A549 (cell line): ENCODE data around the gene FXN. TPM values are rescaled to one million over a fixed set of nuclear protein-coding genes. Genes with fewer than 3 reads are reported as not detected.

Source experiments
- ATAC-seq, 2 experiments: fragments of 200-7000 bp in 1 of 2; fragments of >200 bp in 1 of 2; cut with Nextera tagmentation in 1 of 2; cut with Tn5 transposase in 1 of 2; 3 replicates each; pipeline versions ENCODE4 v1.8.0 to v1.9.1; 2018 to 2020; ENCODE audit warnings: mild to moderate bottlenecking in 1 of 2, moderate library complexity in 1 of 2
- CTCF ChIA-PET: fragments of 300-600 bp; sonication (Branson Sonifier 250); formaldehyde crosslinking; extraction: SDS; loops from one replicate; lab custom pipeline; 2021; ENCODE audit warnings: antibody characterized with exemption, inconsistent platforms; lab: Yijun Ruan, JAX
- POLR2A ChIA-PET: fragments of 350-600 bp; formaldehyde crosslinking; extraction: SDS; loops from one replicate; lab custom pipeline; 2021; ENCODE audit warnings: antibody characterized with exemption, inconsistent platforms; lab: Yijun Ruan, JAX
- DNase-seq, 2 experiments: peaks; one replicate each; pipeline versions ENCODE4 v3.0.0 to v3.0.0-alpha.2; 2011 to 2016; ENCODE audit warnings: low read depth in 1 of 2, low spot score in 1 of 2
- FAIRE-seq: peaks from 2 replicates; lab custom pipeline; 2011; peaks lifted over from hg19 to GRCh38; lab: Jason Lieb, UNC
- H3K27ac ChIP-seq, 2 experiments: fragments of >200 bp; sonication (Bioruptor Twin); formaldehyde crosslinking; 3 replicates each; pipeline ENCODE4 v1.5.1; 2016 to 2017
- H3K4me1 ChIP-seq: fragments of >200 bp; sonication (Bioruptor Twin); formaldehyde crosslinking; 3 replicates; pipeline ENCODE4 v1.6.1; 2016
- H3K4me2 ChIP-seq: fragments of >200 bp; sonication (Bioruptor Twin); formaldehyde crosslinking; 3 replicates; pipeline ENCODE4 v1.6.1; 2016
- H3K4me3 ChIP-seq: fragments of >200 bp; sonication (Bioruptor Twin); formaldehyde crosslinking; 3 replicates; pipeline ENCODE4 v1.5.1; 2016
- H3K9me3 ChIP-seq: fragments of >200 bp; sonication (Bioruptor Twin); formaldehyde crosslinking; 3 replicates; pipeline ENCODE4 v1.6.1; 2016
- BHLHE40 ChIP-seq: IDR thresholded peaks from 2 replicates; pipeline ENCODE4 v1.6.1; 2012; ENCODE audit warnings: low read depth, low read length, inconsistent platforms
- CBX2 ChIP-seq: fragments of 200-600 bp; sonication (generic); IDR thresholded peaks from 2 replicates; pipeline ENCODE4 v1.6.1; 2016; ENCODE audit warnings: low read depth, mild to moderate bottlenecking, borderline replicate concordance
- CEBPB ChIP-seq, 2 experiments: fragments of >200 bp in 1 of 2; sonication (Bioruptor Twin) in 1 of 2; formaldehyde crosslinking in 1 of 2; IDR thresholded peaks; 2 replicates each; pipeline ENCODE4 v1.6.1; 2012 to 2016
- EHF ChIP-seq: fragments of 250-450 bp; sonication (Bioruptor Pico); IDR thresholded peaks from 2 replicates; pipeline ENCODE4 v1.5.0; 2020; ENCODE audit warnings: mild to moderate bottlenecking
- EHMT2 ChIP-seq: fragments of 200-600 bp; sonication (generic); IDR thresholded peaks from 2 replicates; pipeline ENCODE4 v1.6.1; 2016; ENCODE audit warnings: antibody characterized with exemption, low read depth, mild to moderate bottlenecking, moderate library complexity
- EP300 ChIP-seq, 2 experiments: fragments of >200 bp; sonication (Bioruptor Twin); formaldehyde crosslinking; IDR thresholded peaks; 2 replicates in 1 of 2; 3 replicates in 1 of 2; pipeline ENCODE4 v1.6.1; 2016 to 2017
- GATA3 ChIP-seq: IDR thresholded peaks from 2 replicates; pipeline ENCODE4 v1.6.1; 2012; ENCODE audit warnings: borderline replicate concordance
- HOXA7 ChIP-seq: fragments of 250-450 bp; sonication (Bioruptor Pico); IDR thresholded peaks from 2 replicates; pipeline ENCODE4 v1.5.0; 2020; ENCODE audit warnings: mild to moderate bottlenecking, moderate library complexity
- HOXB13 ChIP-seq: fragments of 250-450 bp; sonication (Bioruptor Pico); IDR thresholded peaks from 2 replicates; pipeline ENCODE4 v1.5.0; 2020; ENCODE audit warnings: low read depth, mild to moderate bottlenecking, moderate library complexity
- HOXB5 ChIP-seq: fragments of 250-450 bp; sonication (Bioruptor Pico); IDR thresholded peaks from 2 replicates; pipeline ENCODE4 v1.5.0; 2020; ENCODE audit warnings: mild to moderate bottlenecking, moderate library complexity
- KDM1A ChIP-seq: fragments of 200-600 bp; sonication (generic); IDR thresholded peaks from 2 replicates; pipeline ENCODE4 v1.6.1; 2016; ENCODE audit warnings: low read depth, mild to moderate bottlenecking
- KDM5A ChIP-seq: fragments of 200-600 bp; sonication (generic); IDR thresholded peaks from 2 replicates; pipeline ENCODE4 v1.6.1; 2016; ENCODE audit warnings: antibody characterized with exemption, mild to moderate bottlenecking
- MAZ ChIP-seq: fragments of 150-350 bp; IDR thresholded peaks from 2 replicates; pipeline ENCODE4 v1.6.1; 2014; ENCODE audit warnings: antibody characterized with exemption, low read depth, low read length, borderline replicate concordance
- PHF8 ChIP-seq: fragments of 200-600 bp; sonication (generic); IDR thresholded peaks from 2 replicates; pipeline ENCODE4 v1.6.1; 2016; ENCODE audit warnings: low read depth, mild to moderate bottlenecking, antibody characterized with exemption, moderate library complexity, borderline replicate concordance
- RFX5 ChIP-seq: fragments of 450-650 bp; IDR thresholded peaks from 2 replicates; pipeline ENCODE4 v1.7.1; 2014; ENCODE audit warnings: antibody characterized with exemption, mild to moderate bottlenecking, moderate library complexity
- TP53 ChIP-seq: fragments of 250-450 bp; sonication (Bioruptor Pico); IDR thresholded peaks from 2 replicates; pipeline ENCODE4 v1.5.0; 2021; ENCODE audit warnings: mild to moderate bottlenecking, moderate library complexity
- ZC3H11A ChIP-seq: fragments of 450-650 bp; IDR thresholded peaks from 2 replicates; pipeline ENCODE4 v1.6.1; 2014; ENCODE audit warnings: antibody characterized with exemption, mild to moderate bottlenecking
- ZNF302 ChIP-seq: fragments of 250-450 bp; sonication (Bioruptor Pico); IDR thresholded peaks from 2 replicates; pipeline ENCODE4 v1.9.0; 2021; ENCODE audit warnings: inconsistent platforms, mild to moderate bottlenecking, moderate library complexity
- ZSCAN20 ChIP-seq: fragments of 250-450 bp; sonication (Bioruptor Pico); IDR thresholded peaks from 2 replicates; pipeline ENCODE4 v1.8.0; 2022; ENCODE audit warnings: mild to moderate bottlenecking, moderate library complexity
- WGBS: methylation state at CpG from one replicate; pipeline ENCODE4 v1.1.6; 2017; ENCODE audit errors: missing lambda C conversion rate; 5-methylcytosine and 5-hydroxymethylcytosine counted together
- polyA plus RNA-seq, 4 experiments: library from polyadenylated mRNA; depleted of rRNA in 3 of 4; stranded (reverse); fragments of >200 nt; fragmentation: RNase III in 1 of 4; extraction: RNeasy Plus Mini Kit Qiagen cat#74134 plus additional on column Dnase treatment in 1 of 4; gene quantifications; 2 replicates in 3 of 4; 3 replicates in 1 of 4; pipeline ENCODE4 v1.2.3, GENCODE V29; 2011 to 2017
- TF ChIP-seq, protein P1 (sequence below): fragments of >200 bp; sonication (Bioruptor Twin); formaldehyde crosslinking; IDR thresholded peaks from 3 replicates; pipeline ENCODE4 v1.5.1; 2016
- TF ChIP-seq, protein P2 (sequence below): fragments of 250-450 bp; sonication (Bioruptor Pico); IDR thresholded peaks from 2 replicates; pipeline ENCODE4 v1.5.0; 2021; ENCODE audit warnings: mild to moderate bottlenecking, moderate library complexity, borderline replicate concordance
- TF ChIP-seq, protein P3 (sequence below): fragments of >200 bp; sonication (Bioruptor Twin); formaldehyde crosslinking; IDR thresholded peaks from 2 replicates; pipeline ENCODE4 v1.6.1; 2016
- TF ChIP-seq, protein P4 (sequence below): IDR thresholded peaks from 2 replicates; pipeline ENCODE4 v1.6.1; 2012; ENCODE audit warnings: low read depth, borderline replicate concordance
- TF ChIP-seq, protein P5 (sequence below): fragments of 250-450 bp; sonication (Bioruptor Pico); IDR thresholded peaks from 2 replicates; pipeline ENCODE4 v1.5.0; 2020; ENCODE audit warnings: low read depth, mild to moderate bottlenecking, moderate library complexity
- TF ChIP-seq, protein P6 (sequence below): IDR thresholded peaks from 2 replicates; pipeline ENCODE4 v1.6.1; 2012

FXN gene
- polyA plus RNA-seq, 2 of the 4 experiments (the other 2 are of a cell fraction): 22.5 to 26.0 TPM

DNA sequence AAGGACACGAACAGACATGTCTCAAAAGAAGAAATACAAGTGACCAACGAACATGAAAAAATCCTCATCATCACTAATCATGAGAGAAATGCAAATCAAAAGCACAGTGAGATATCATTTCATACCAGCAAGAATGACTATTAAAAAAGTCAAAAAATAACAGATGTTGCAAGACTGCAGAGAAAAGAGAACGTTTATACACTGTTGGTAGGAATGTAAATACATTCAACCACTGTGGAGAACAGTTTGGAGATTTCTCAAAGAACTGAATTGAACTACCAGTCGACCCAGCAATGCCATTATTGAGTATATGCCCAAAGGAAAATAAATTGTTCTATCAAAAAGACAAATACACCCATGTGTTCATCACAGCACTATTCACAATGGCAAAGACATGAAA lies 45.7 kb downstream of the FXN start:
- no peak for FAIRE-seq
- Histone ChIP-seq H3K4me3 (no peak overlapping the region), H3K4me2 (no peak overlapping the region)
- no peak for TF ChIP-seq PHF8
- TF ChIP-seq HOXB5: no peak
- TF ChIP-seq, protein P1, sequence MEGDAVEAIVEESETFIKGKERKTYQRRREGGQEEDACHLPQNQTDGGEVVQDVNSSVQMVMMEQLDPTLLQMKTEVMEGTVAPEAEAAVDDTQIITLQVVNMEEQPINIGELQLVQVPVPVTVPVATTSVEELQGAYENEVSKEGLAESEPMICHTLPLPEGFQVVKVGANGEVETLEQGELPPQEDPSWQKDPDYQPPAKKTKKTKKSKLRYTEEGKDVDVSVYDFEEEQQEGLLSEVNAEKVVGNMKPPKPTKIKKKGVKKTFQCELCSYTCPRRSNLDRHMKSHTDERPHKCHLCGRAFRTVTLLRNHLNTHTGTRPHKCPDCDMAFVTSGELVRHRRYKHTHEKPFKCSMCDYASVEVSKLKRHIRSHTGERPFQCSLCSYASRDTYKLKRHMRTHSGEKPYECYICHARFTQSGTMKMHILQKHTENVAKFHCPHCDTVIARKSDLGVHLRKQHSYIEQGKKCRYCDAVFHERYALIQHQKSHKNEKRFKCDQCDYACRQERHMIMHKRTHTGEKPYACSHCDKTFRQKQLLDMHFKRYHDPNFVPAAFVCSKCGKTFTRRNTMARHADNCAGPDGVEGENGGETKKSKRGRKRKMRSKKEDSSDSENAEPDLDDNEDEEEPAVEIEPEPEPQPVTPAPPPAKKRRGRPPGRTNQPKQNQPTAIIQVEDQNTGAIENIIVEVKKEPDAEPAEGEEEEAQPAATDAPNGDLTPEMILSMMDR: no peak
- no peak for TF ChIP-seq EHMT2
- TF ChIP-seq, protein P2, sequence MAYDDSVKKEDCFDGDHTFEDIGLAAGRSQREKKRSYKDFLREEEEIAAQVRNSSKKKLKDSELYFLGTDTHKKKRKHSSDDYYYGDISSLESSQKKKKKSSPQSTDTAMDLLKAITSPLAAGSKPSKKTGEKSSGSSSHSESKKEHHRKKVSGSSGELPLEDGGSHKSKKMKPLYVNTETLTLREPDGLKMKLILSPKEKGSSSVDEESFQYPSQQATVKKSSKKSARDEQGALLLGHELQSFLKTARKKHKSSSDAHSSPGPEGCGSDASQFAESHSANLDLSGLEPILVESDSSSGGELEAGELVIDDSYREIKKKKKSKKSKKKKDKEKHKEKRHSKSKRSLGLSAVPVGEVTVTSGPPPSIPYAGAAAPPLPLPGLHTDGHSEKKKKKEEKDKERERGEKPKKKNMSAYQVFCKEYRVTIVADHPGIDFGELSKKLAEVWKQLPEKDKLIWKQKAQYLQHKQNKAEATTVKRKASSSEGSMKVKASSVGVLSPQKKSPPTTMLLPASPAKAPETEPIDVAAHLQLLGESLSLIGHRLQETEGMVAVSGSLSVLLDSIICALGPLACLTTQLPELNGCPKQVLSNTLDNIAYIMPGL (CRISPR knock-in tag): no peak
- TF ChIP-seq, protein P3, sequence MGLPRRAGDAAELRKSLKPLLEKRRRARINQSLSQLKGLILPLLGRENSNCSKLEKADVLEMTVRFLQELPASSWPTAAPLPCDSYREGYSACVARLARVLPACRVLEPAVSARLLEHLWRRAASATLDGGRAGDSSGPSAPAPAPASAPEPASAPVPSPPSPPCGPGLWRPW: no peak
- no peak for TF ChIP-seq EHF (CRISPR knock-in tag)
- no peak for TF ChIP-seq GATA3
- TF ChIP-seq, protein P4, sequence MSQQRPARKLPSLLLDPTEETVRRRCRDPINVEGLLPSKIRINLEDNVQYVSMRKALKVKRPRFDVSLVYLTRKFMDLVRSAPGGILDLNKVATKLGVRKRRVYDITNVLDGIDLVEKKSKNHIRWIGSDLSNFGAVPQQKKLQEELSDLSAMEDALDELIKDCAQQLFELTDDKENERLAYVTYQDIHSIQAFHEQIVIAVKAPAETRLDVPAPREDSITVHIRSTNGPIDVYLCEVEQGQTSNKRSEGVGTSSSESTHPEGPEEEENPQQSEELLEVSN: no peak
- TF ChIP-seq CBX2: no peak
- TF ChIP-seq RFX5: no peak
- no peak for TF ChIP-seq BHLHE40
- TF ChIP-seq HOXA7 (CRISPR knock-in tag): no peak
- TF ChIP-seq ZSCAN20 (CRISPR knock-in tag): no peak
- no peak for TF ChIP-seq HOXB13 (CRISPR knock-in tag)
- TF ChIP-seq KDM5A: no peak
- TF ChIP-seq, all 56 proteins: peak for 0
- no peaks in the 10 kb centered on the region for H3K9me3 ChIP-seq
- 66% methylated on average over 4 of the region's 4 CpGs for WGBS
- ATAC-seq (no peak), DNase-seq (no peak)
- POLR2A ChIA-PET: no interaction called here
- CTCF ChIA-PET: interaction anchor here (0.6 kb wide), 1 partner anchor 142 kb away, joined by 3 read pairs; no protein-coding TSS in a partner anchor
- H3K27ac ChIP-seq: no peak overlapping the region
- no peaks in the 10 kb centered on the region for H3K4me1 ChIP-seq

DNA sequence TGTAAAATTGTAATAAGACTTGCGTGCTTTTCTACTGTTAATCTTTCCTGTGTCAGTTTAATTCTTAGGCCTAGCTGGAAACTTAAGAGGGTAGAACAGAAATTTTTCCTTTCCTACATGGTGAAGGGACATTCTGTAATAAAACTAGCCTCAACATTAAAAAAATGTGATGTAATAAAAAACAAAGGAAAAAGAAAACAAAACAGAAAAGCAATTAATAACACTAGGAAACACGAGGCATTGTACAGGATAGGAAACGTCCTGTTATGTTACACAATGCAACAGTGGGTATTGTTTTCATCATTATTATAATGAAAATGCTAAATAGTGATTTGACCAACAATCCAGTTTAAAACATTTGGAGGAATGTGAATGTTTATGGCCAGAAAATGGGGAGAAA lies 47.8 kb downstream of the FXN start:
- no peak for FAIRE-seq
- TF ChIP-seq, protein P5, sequence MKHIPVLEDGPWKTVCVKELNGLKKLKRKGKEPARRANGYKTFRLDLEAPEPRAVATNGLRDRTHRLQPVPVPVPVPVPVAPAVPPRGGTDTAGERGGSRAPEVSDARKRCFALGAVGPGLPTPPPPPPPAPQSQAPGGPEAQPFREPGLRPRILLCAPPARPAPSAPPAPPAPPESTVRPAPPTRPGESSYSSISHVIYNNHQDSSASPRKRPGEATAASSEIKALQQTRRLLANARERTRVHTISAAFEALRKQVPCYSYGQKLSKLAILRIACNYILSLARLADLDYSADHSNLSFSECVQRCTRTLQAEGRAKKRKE (CRISPR knock-in tag): no peak
- TF ChIP-seq ZC3H11A: no peak
- TF ChIP-seq ZNF302 (CRISPR knock-in tag): no peak
- no peak for TF ChIP-seq CEBPB (IDR thresholded peaks at IDR 0.05)
- no peak for TF ChIP-seq MAZ
- no peak for TF ChIP-seq EP300 (IDR thresholded peaks at IDR 0.05)
- no peak for TF ChIP-seq KDM1A
- TF ChIP-seq, protein P6, sequence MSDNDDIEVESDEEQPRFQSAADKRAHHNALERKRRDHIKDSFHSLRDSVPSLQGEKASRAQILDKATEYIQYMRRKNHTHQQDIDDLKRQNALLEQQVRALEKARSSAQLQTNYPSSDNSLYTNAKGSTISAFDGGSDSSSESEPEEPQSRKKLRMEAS: no peak
- no peak for TF ChIP-seq TP53

More for the DNA sequence above, 47.8 kb downstream of the FXN start:
- H3K4me3 ChIP-seq: no peak overlapping the region
- no peak overlapping the region for H3K27ac ChIP-seq
- ATAC-seq (no peak), DNase-seq (no peak)
- H3K9me3 ChIP-seq: no peaks in the 10 kb centered on the region
- POLR2A ChIA-PET: no interaction called here
- CTCF ChIA-PET: interaction anchor here (0.6 to 0.9 kb wide), 2 partner anchors 15 to 110 kb away, joined by 3 read pairs; no protein-coding TSS in a partner anchor
- no peak overlapping the region for H3K4me2 ChIP-seq
- H3K4me1 ChIP-seq: no peaks in the 10 kb centered on the region
- 67% methylated on average over 3 of the region's 3 CpGs for WGBS
